Measurements from ENCODE around the gene LCE1E.

DNA sequence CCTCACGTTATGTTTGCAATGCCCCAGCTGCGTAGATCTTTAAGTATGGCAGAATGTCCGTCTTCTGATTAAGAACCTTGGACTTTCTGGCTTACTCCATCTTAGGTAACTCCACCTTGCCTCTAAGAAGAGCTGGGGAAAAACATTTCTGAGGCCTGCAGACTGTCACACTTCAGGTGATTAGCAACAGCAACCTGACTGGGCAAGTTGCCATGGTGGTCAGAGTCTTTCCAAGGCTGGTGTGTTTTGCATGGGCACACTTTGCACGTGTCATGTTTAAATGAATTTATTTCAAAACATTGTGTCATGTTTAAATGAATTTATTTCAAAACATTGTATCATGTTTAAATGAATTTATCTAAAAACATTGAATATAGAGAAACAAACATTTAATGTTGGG, 27.4 kb upstream of the LCE1E start:
- TF ChIP-seq CTCF (IDR thresholded peaks at IDR 0.05): no peak
- TF ChIP-seq POLR2A (IDR thresholded peaks at IDR 0.05): no peak
- no peak for TF ChIP-seq POLR2AphosphoS5 (IDR thresholded peaks at IDR 0.05)

All from prostate gland (tissue), 2 donors.